GM19099 (cell line): ENCODE measurements around the gene KRT71.

Experiments
- POLR2A ChIP-seq: IDR thresholded peaks from 3 replicates; pipeline ENCODE4 v1.6.1; 2011; ENCODE audit warnings: low read depth; ENCODE audit not compliant: insufficient read length; ENCODE audit errors: extremely low read depth

The KRT71 gene

DNA sequence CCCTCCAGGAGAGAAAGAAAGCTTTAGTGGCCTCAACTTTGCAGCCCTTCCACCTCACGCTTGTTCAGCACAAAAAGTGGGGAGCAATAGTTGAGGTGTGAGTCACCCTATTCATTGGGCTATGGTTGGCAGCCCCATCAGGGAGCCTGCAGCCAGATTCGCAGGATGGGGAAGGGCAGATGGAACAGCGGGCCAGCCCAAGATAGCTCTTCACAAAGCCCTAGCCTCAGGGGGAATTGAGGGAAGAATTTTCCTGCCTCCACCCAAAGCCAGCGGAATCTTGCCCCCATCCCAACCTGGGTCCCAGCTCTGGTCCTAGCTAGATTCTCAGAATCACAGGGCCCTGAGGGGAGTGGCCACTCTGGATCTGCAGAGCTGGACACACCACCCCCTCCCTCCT, 29.1 kb downstream of the KRT71 start:
- no peak for TF ChIP-seq POLR2A

DNA sequence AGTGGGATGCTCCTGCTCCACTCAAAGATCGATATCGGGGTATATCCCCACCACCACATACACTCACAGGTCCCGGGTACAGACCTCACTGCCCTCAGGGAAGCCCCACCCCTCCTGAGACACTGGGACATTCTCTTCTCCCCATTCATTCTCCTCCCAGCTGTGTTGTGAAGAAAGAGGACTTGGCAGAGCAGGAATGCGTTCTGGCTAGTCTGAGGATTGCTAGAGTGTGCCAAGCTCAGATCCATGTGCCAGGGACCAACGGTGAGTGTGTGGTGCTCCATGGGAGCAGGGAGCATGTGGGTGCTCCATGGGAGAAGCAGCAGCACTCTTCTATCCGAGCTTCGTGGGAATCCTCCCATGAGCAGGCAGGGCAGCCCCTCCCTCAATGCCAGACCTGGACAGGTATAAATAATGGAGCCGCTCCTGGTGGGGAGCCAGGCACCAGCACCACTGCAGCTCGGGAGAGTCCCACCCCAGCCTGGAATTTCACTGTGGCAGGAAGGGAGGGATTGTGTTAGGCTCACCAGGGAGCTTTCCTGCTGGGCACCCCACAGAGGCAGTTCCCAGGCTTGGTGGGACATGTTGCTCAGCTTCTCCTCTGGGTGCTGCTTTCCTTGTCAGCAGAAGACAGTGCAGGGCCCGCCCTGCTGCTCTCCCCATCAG, 30.5 kb downstream of the KRT71 start:
- TF ChIP-seq POLR2A: no peak

DNA sequence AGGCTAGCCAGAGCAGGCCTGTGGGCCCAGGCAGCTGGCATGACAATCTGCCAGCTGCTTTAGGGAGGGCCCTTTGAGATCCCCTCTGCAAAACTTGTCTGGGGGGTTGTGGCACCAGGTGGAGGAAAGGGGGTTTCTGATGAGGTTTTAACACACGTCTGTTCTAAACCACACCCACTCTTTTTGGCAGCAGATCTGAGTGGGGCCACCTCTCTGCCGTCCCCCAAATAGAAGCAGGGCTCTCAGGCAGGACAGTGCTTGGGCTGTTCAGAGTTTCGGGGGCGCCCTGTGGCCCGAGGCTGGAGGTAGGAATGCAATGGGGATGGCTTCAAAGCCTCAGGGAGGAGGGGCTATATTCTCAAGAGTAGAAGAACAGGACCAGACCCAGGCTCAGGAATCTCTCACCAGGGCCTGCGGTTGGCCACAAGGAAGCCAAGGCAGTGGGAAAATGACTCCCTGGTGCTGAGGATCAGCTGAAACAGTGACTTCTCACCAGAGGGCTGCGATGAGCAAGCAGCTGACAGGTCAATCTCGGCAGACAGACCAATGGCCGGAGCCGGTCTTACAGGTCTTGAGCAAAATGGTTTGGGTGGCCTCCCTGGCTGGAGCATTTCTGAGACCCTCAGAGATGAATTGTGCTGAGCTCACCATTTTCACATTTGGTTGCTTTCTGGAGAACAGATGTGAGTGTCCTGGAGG, 31.2 kb downstream of the KRT71 start:
- TF ChIP-seq POLR2A: no peak

- TF ChIP-seq POLR2A: no peak
These were observed 31.8 kb downstream of the KRT71 start for GRCh38 chr12:52521175-52521567.

GRCh38 chr12:52519826-52520662, 32.9 kb downstream of the KRT71 start, which contains the start of gene KRT5:
TSS of gene KRT5 (minus strand) at chr12:52520394. CDS start at chr12:52520296, 98 bp downstream.
- TF ChIP-seq POLR2A: no peak

GRCh38 chr12:52519387-52519703, 33.6 kb downstream of the KRT71 start:
- TF ChIP-seq POLR2A: no peak

GRCh38 chr12:52518574-52519386, 34.2 kb downstream of the KRT71 start:
- TF ChIP-seq POLR2A: no peak

- TF ChIP-seq POLR2A: no peak
These were observed 35.1 kb downstream of the KRT71 start for GRCh38 chr12:52517888-52518287.

- no peak for TF ChIP-seq POLR2A
These were observed 35.7 kb downstream of the KRT71 start for GRCh38 chr12:52517005-52517835.

- no peak for TF ChIP-seq POLR2A
These were observed 36.8 kb downstream of the KRT71 start for GRCh38 chr12:52515927-52516831.

DNA sequence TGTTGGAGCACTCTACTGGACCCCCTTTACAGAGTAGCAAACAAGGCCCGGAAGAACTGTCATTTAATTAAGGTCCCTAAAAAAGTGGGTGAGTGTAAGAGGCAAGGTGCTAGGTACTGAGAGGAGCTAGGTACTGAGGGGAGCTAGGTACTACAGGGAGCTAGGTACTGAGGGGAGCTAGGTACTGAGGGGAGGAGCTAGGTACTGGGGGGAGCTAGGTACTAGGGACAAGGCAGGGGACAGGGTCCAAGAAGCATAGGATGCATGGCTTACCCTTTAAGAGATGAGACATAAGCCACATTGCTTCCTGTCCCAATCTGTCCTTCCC, 37.7 kb downstream of the KRT71 start:
- TF ChIP-seq POLR2A: no peak

- TF ChIP-seq POLR2A: no peak
These were observed 38.2 kb downstream of the KRT71 start for GRCh38 chr12:52514471-52515318.

DNA sequence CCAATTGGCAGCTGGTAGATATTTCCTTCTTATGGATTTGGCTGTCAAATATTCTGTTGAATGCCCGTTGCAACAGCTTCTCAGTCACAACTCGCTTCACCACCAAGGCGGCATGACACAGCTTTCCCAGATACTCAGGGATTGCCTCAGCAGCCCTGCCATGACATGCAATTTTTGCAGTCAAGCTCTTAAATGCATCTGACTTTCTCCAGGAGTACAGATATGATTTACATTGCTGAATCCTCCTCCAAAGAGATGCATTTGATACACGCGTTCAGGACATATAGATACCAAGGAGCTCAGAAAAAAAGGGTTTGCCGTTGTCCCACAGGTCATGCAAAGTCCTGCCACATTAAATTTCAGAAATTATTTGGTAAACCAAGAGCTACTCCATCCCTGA, 39.2 kb downstream of the KRT71 start:
- TF ChIP-seq POLR2A: no peak

DNA sequence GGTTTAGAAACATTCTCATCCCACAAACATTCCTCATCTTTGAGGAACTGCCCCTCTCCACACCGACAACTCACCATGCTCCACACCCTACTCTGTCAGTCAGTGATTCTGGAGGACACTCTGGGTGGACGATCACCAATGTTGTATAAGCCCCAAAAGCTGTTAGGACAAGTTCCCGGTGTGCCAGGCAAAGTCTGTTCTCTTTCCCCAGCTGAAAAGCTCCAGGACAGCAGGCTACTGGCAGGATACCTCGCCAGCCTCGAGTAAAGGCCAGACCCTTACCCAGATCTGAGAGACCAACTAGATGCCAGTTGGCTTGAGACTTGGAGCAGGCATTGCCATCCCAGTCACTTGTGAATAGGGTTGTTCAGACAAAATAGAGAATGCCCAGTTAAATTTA, 44.7 kb downstream of the KRT71 start:
- no peak for TF ChIP-seq POLR2A
